Cardiac muscle cell (in vitro differentiated cells and primary cell): ENCODE results near the gene TBC1D2. TPM values are rescaled to one million over a fixed set of nuclear protein-coding genes. Genes with fewer than 3 reads are reported as not detected.
A peak's percentile ranks its signal among the peaks of the same experiment; 100 is the strongest.

Experiments used
- DNase-seq, 2 donors: peaks; one replicate each; pipeline versions ENCODE4 v3.0.0 to v3.0.0-alpha.2; 2010 to 2017; ENCODE audit warnings: low read depth in 1 of 2, low spot score in 1 of 2
- H3K27ac ChIP-seq: fragments of 200-600 bp; sonication (generic); 2 replicates; pipeline ENCODE4 v1.5.1; 2016
- H3K27me3 ChIP-seq: fragments of 200-600 bp; sonication (generic); 2 replicates; pipeline ENCODE4 v1.6.0; 2016; ENCODE audit warnings: control low read depth
- H3K36me3 ChIP-seq: fragments of 200-600 bp; sonication (generic); 2 replicates; pipeline ENCODE4 v1.5.1; 2016; ENCODE audit warnings: control low read depth
- H3K4me1 ChIP-seq: fragments of 200-600 bp; sonication (generic); 2 replicates; pipeline ENCODE4 v1.8.1; 2017; ENCODE audit warnings: low read depth, mild to moderate bottlenecking, mixed run types
- H3K4me3 ChIP-seq: fragments of 200-600 bp; sonication (generic); 2 replicates; pipeline ENCODE4 v1.5.1; 2016; ENCODE audit warnings: mild to moderate bottlenecking
- H3K9me3 ChIP-seq: fragments of 200-600 bp; sonication (generic); 2 replicates; pipeline ENCODE4 v1.5.1; 2017; ENCODE audit warnings: low read depth, mild to moderate bottlenecking, control low read depth
- CTCF ChIP-seq: IDR thresholded peaks from 2 replicates; pipeline ENCODE4 v1.5.1; 2012; ENCODE audit warnings: low read depth, mild to moderate bottlenecking, low read length
- polyA plus RNA-seq: library from polyadenylated mRNA; unstranded; fragments of >200 nt; fragmentation: Nextera tagmentation; extraction: Ambion mirVana; gene quantifications from 2 replicates; pipeline ENCODE4 v1.2.1, GENCODE V29; 2016
- total RNA-seq: library from RNA; depleted of rRNA; stranded (reverse); fragments of >200 nt; gene quantifications from 2 replicates; pipeline ENCODE4 v1.2.3, GENCODE V29; 2016

The TBC1D2 gene
- total and polyA plus RNA-seq, 2 experiments from 2014 or later: 3.0 to 5.5 TPM

- no peak overlapping the region for H3K4me3 ChIP-seq
- H3K27me3 ChIP-seq: no peaks in the 10 kb centered on the region
- no peak for TF ChIP-seq CTCF
- DNase-seq: peak in 1 of 2 donors; percentile 32
- H3K4me1 ChIP-seq: no peaks in the 10 kb centered on the region
- no peaks in the 10 kb centered on the region for H3K9me3 ChIP-seq
- no peak overlapping the region for H3K27ac ChIP-seq
- H3K36me3 ChIP-seq: no peaks in the 10 kb centered on the region
Observed at GRCh38 chr9:98226957-98227356, 28.5 kb downstream of the TBC1D2 start.

GRCh38 chr9:98226516-98226915 lies 28.9 kb downstream of the TBC1D2 start:
- DNase-seq: no peak
- Histone ChIP-seq H3K4me3 (no peak overlapping the region), H3K27ac (no peak overlapping the region), H3K9me3 (no peaks in the 10 kb centered on the region), H3K4me1 (no peaks in the 10 kb centered on the region), H3K27me3 (no peaks in the 10 kb centered on the region), H3K36me3 (no peaks in the 10 kb centered on the region)
- TF ChIP-seq CTCF: no peak

- DNase-seq: no peak
- Histone ChIP-seq H3K9me3 (no peaks in the 10 kb centered on the region), H3K4me1 (no peaks in the 10 kb centered on the region), H3K27me3 (no peaks in the 10 kb centered on the region), H3K36me3 (no peaks in the 10 kb centered on the region), H3K4me3 (no peak overlapping the region), H3K27ac (no peak overlapping the region)
- no peak for TF ChIP-seq CTCF
Observed at GRCh38 chr9:98225015-98225442, 30.4 kb downstream of the TBC1D2 start.

GRCh38 chr9:98222885-98223691 lies 32.4 kb downstream of the TBC1D2 start:
- Histone ChIP-seq H3K27ac (no peak overlapping the region), H3K4me1 (no peaks in the 10 kb centered on the region), H3K27me3 (no peaks in the 10 kb centered on the region), H3K36me3 (no peaks in the 10 kb centered on the region), H3K9me3 (no peaks in the 10 kb centered on the region), H3K4me3 (no peak overlapping the region)
- no peak for TF ChIP-seq CTCF
- DNase-seq: peak in 1 of 2 donors; percentile 98

- H3K36me3 ChIP-seq: no peaks in the 10 kb centered on the region
- no peak for TF ChIP-seq CTCF
- no peak overlapping the region for H3K27ac ChIP-seq
- no peak overlapping the region for H3K4me3 ChIP-seq
- no peaks in the 10 kb centered on the region for H3K9me3 ChIP-seq
- DNase-seq: no peak
- no peaks in the 10 kb centered on the region for H3K27me3 ChIP-seq
- no peaks in the 10 kb centered on the region for H3K4me1 ChIP-seq
Observed at GRCh38 chr9:98220911-98221310, 34.5 kb downstream of the TBC1D2 start.
